OCI-LY3 (cell line): ENCODE results near the gene MGAT3.

Experiments
- CTCF ChIP-seq: fragments of 200-600, 300-600 bp; sonication (generic); IDR thresholded peaks from 2 replicates; pipeline ENCODE4 v1.5.1; 2014; ENCODE audit warnings: antibody characterized with exemption, low read length, low read depth
- EZH2phosphoT487 ChIP-seq: fragments of 200-600 bp; shearing (Covaris generic); IDR thresholded peaks from 2 replicates; pipeline ENCODE4 v1.6.1; 2018; ENCODE audit warnings: antibody characterized with exemption, mixed run types, low read depth

GRCh38 chr22:39437791-39438704, 18.8 kb upstream of the MGAT3 start:
- TF ChIP-seq CTCF (no peak), EZH2phosphoT487 (no peak)
